ENCODE results near the gene LASP1NB.
"Not testable (repeated sequence)": the region's sequence is repeated elsewhere in the genome, so short reads cannot be mapped to it uniquely, and the experiment has no call there.

The LASP1NB gene

DNA sequence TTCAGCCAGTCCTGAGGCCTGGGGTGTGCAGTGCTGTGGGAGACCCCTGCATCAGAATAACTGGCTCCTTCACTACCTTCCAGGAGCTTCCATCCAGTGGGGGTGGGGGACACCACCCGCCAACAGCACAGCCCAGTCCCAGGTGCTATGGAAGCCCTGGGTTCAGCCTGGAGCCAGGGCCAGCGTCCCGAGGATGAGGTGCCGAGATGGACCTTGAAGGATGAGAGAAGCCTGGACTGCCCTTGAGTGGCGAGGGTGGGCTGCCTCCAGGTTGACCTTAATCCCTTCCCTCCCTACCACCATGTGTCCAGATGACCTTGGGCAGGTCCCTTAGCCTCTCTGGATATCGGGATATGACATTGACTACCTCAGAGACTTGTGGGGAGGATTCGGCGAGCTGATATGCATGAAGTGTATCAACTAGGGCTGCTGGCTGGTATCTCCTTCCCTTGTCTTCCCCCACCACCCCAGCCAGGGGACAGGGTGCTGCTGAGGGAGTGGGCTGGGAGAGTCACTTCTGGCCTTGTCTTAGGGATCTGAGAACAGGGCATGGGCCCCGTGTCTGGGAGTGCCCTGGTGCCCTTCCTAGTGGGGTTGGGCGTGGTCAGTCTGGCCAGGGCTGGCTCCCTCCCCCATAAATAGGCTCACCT is 14.2 kb upstream of the LASP1NB start:
- Mint-ChIP-seq H3K4me3 (ENCODE audit: unreplicated experiment) (no peak overlapping the region), H3K27me3 (ENCODE audit: unreplicated experiment) (no peaks in the 10 kb centered on the region), H3K27ac (ENCODE audit: unreplicated experiment) (no peak overlapping the region), H3K36me3 (ENCODE audit: unreplicated experiment) (peaks cover 29% of the 10 kb centered on the region), H3K4me1 (ENCODE audit: unreplicated experiment) (peaks cover 9% of the 10 kb centered on the region), H3K9me3 (ENCODE audit: unreplicated experiment) (no peaks in the 10 kb centered on the region)
- TF ChIP-seq, protein P1, sequence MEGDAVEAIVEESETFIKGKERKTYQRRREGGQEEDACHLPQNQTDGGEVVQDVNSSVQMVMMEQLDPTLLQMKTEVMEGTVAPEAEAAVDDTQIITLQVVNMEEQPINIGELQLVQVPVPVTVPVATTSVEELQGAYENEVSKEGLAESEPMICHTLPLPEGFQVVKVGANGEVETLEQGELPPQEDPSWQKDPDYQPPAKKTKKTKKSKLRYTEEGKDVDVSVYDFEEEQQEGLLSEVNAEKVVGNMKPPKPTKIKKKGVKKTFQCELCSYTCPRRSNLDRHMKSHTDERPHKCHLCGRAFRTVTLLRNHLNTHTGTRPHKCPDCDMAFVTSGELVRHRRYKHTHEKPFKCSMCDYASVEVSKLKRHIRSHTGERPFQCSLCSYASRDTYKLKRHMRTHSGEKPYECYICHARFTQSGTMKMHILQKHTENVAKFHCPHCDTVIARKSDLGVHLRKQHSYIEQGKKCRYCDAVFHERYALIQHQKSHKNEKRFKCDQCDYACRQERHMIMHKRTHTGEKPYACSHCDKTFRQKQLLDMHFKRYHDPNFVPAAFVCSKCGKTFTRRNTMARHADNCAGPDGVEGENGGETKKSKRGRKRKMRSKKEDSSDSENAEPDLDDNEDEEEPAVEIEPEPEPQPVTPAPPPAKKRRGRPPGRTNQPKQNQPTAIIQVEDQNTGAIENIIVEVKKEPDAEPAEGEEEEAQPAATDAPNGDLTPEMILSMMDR (IDR thresholded peaks at IDR 0.05), result no peak
- no peak for DNase-seq (ENCODE audit: extremely low spot score, unreplicated experiment)

DNA sequence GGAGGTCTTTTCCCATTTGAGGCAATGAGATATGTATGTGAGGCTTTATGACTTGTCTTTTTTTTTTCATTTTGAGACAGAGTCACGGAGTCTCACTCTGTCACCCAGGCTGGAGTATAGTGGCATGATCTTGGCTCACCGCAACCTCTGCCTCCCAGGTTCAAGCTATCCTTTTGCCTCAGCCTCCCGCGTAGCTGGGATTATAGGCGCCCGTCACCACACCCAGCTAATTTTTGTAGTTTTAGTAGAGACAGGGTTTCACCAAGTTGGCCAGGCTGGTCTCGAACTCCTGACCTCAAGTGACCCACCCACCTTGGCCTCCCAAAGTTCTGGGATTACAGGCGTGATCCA is 13.7 kb upstream of the LASP1NB start:
- not testable (repeated sequence) for H3K27ac Mint-ChIP-seq (ENCODE audit: unreplicated experiment); H3K27me3 Mint-ChIP-seq (ENCODE audit: unreplicated experiment); H3K4me3 Mint-ChIP-seq (ENCODE audit: unreplicated experiment); H3K9me3 Mint-ChIP-seq (ENCODE audit: unreplicated experiment); H3K4me1 Mint-ChIP-seq (ENCODE audit: unreplicated experiment)
- peak; percentile 62 for DNase-seq (ENCODE audit: extremely low spot score, unreplicated experiment)
- H3K36me3 Mint-ChIP-seq (ENCODE audit: unreplicated experiment), result peaks cover 31% of the 10 kb centered on the region

DNA sequence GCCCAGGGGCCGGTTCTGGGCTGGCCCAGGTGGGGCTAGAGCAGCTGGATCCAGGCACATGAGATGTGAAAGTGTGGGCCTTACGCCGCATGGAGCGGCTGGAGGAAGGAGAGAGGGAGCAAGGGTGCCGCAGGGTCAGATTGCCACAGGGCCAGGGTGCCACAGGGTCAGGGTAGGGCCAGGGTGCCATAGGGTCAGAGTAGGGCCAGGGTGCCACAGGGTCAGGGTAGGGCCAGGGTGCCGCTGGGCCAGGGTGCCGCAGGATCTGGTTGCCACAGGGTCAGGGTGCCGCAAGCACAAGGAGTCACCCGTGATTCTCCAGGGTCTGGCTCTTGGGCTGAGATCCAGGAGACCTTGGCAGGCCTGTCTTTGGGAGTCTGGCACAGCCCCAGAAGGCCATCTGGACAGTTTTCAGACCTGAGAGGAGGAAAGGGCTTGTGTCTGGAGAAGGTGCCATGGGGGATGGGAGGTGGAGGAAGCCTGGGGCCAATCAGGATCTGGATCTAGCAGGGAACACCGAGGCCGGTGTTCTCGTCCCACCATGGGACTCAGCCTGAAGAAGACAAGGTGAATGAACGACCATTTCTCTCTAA is 13.1 kb upstream of the LASP1NB start:
- H3K9me3 Mint-ChIP-seq (ENCODE audit: unreplicated experiment), result no peaks in the 10 kb centered on the region
- H3K27me3 Mint-ChIP-seq (ENCODE audit: unreplicated experiment), result no peaks in the 10 kb centered on the region
- H3K36me3 Mint-ChIP-seq (ENCODE audit: unreplicated experiment), result peaks cover 34% of the 10 kb centered on the region
- TF ChIP-seq, protein P1 (IDR thresholded peaks at IDR 0.05), result no peak
- peak; percentile 75 for DNase-seq (ENCODE audit: extremely low spot score, unreplicated experiment)
- peaks cover 8% of the 10 kb centered on the region for H3K4me1 Mint-ChIP-seq (ENCODE audit: unreplicated experiment)
- no peak overlapping the region for H3K4me3 Mint-ChIP-seq (ENCODE audit: unreplicated experiment)
- H3K27ac Mint-ChIP-seq (ENCODE audit: unreplicated experiment), result peak overlapping the region; percentile 63

DNA sequence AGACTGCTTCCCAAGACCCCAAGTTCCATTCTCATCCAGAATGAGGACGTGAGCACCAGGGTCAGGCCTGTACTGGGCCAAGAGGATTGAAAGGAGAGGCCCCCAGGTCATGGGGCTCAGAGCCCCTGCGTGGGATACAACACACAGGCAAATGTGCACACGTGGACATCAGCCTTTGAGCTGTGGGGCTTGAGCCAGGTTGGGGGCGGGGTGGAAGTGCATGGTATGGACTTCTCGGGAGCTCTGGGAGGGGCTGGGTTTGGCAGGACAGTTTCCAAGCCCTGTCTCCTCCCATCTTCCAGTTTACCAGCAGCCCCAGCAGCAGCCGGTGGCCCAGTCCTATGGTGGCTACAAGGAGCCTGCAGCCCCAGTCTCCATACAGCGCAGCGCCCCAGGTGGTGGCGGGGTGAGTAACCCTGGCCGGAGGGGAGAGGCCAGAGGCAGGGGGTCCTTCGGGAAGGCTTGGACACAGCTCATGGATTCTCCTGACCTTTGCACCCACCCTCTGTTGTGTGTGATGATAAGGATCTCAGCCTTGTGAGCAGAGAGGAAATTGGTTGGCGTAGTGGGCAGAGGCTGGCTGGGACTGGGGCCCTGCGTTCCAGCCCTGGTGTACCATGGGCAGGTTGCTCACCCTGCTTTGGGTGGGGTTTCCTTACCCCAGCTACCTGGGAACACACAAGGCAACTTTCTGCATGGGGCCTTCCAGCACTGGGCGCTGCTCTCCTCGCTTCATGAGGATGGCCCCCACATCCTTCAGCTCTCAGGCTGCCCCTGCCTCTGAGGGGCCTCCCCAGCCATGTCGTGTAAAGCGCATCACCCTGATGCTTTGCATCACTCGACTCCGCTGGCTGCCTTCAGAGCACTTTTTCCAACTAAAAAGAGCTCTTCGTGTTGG is 10.4 kb upstream of the LASP1NB start:
- Mint-ChIP-seq H3K36me3 (ENCODE audit: unreplicated experiment) (peaks cover 50% of the 10 kb centered on the region), H3K4me1 (ENCODE audit: unreplicated experiment) (peaks cover 12% of the 10 kb centered on the region), H3K27me3 (ENCODE audit: unreplicated experiment) (no peaks in the 10 kb centered on the region), H3K4me3 (ENCODE audit: unreplicated experiment) (no peak overlapping the region), H3K9me3 (ENCODE audit: unreplicated experiment) (no peaks in the 10 kb centered on the region), H3K27ac (ENCODE audit: unreplicated experiment) (peak overlapping the region; percentile 47)
- TF ChIP-seq, protein P1 (IDR thresholded peaks at IDR 0.05), result no peak
- DNase-seq (ENCODE audit: extremely low spot score, unreplicated experiment), result peak; percentile 75

DNA sequence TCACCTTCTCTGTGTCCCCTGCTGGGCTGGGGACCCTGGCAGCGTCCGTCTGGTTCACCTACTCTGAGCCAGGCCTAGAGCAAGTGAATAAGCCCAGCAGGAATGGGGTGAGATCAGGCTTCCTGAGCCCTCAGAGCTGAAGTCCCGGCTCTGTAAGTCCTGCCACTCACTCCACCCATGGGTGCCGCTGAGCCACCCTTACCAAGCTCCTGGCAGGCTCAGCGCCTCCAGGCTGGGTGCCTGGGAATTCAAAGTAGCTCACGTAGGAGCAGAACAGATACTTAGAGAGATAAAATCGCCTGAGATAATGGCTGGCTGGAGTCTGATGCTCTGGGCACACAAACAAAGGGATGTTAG is 9.8 kb upstream of the LASP1NB start:
- Mint-ChIP-seq H3K4me1 (ENCODE audit: unreplicated experiment) (peaks cover 18% of the 10 kb centered on the region), H3K27me3 (ENCODE audit: unreplicated experiment) (no peaks in the 10 kb centered on the region), H3K27ac (ENCODE audit: unreplicated experiment) (peak overlapping the region; percentile 47), H3K9me3 (ENCODE audit: unreplicated experiment) (no peaks in the 10 kb centered on the region), H3K36me3 (ENCODE audit: unreplicated experiment) (peaks cover 55% of the 10 kb centered on the region), H3K4me3 (ENCODE audit: unreplicated experiment) (no peak overlapping the region)
- TF ChIP-seq, protein P1 (IDR thresholded peaks at IDR 0.05), result no peak
- peak; percentile 67 for DNase-seq (ENCODE audit: extremely low spot score, unreplicated experiment)

Measured in osteocyte (in vitro differentiated cells).